ENCODE measurements around the gene CPT1C. TPM values are rescaled to one million over a fixed set of nuclear protein-coding genes. Genes with fewer than 3 reads are reported as not detected.

The CPT1C gene
- total and polyA plus RNA-seq, 2 of the 4 experiments (the other 2 are of a cell fraction), result 14.2 to 56.1 TPM

DNA sequence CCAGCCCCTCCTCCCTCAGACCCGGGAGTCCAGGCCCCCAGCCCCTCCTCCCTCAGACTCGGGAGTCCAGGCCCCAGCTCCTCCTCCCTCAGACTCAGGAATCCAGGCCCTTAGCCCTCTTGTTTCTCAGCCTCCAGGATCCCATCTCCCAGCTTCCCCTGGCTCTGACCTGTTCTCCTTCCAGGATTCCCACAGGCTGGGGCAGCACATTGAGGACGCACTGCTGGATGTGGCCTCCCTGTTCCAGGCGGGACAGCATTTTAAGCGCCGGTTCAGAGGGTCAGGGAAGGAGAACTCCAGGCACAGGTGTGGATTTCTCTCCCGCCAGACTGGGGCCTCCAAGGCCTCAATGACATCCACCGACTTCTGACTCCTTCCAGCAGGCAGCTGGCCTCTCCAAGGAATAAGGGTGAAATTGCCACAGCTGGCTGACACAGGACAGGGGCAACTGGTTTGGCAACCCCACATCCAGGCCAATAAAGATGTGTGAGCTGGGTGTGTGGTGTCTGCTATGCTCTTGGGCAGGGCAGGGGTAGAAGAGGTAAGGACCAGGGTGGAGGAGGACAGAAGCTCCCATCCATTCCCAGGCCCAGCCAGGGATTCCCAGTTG lies 22.4 kb downstream of the CPT1C start:
- H3K4me1 ChIP-seq (ENCODE audit: control insufficient read depth, insufficient read depth, low read length), result peaks cover 2% of the 10 kb centered on the region; the same call in 1 of the 2 replicates
- H4K5ac ChIP-seq (ENCODE audit: low read depth, low read length), result no peak overlapping the region
- H4K8ac ChIP-seq (ENCODE audit: low read depth in 2 of 2, low read length in 2 of 2), result no peak overlapping the region
- H2BK15ac ChIP-seq (ENCODE audit: low read depth, low read length), result no peak overlapping the region
- ATAC-seq (ENCODE audit: low read depth), result no peak
- H3K27ac ChIP-seq (ENCODE audit: insufficient read depth, low read length), result no peak overlapping the region
- H3K4ac ChIP-seq (ENCODE audit: low read depth, low read length), result no peak overlapping the region
- dilution Hi-C loops (cut with HindIII; ENCODE audit: low sequenced_read_pairs, unreplicated experiment) (no loop called here), intact Hi-C loops (cut with micrococcal nuclease) (loop anchor here (10.0 kb wide), 1 partner anchor 101 kb away; the partner anchor contains the start of genes FUZ and MED25), in situ Hi-C loops (cut with MboI; ENCODE audit: low sequenced_read_pairs) (no loop called here)
- H4K91ac ChIP-seq (ENCODE audit: insufficient read depth, low read depth, low read length), result no peak overlapping the region
- H3K4me2 ChIP-seq (ENCODE audit: low read depth, low read length), result no peak overlapping the region
- H3K23ac ChIP-seq (ENCODE audit: low read depth, low read length), result no peak overlapping the region
- no peak overlapping the region for H3K14ac ChIP-seq (replicated peaks; ENCODE audit: low read depth, low read length)
- H3K56ac ChIP-seq (ENCODE audit: extremely low read depth, insufficient read depth, low read length), result no peak overlapping the region
- H2AK9ac ChIP-seq (replicated peaks; ENCODE audit: low read depth, low read length, poor library complexity), result no peak overlapping the region
- H2BK120ac ChIP-seq (ENCODE audit: low read depth, low read length), result no peak overlapping the region
- no peaks in the 10 kb centered on the region for H4K20me1 ChIP-seq (ENCODE audit: insufficient read depth, low read length)
- no peak overlapping the region for H3K9ac ChIP-seq (ENCODE audit: low read depth, low read length)
- DNase-seq, result no peak
- no peaks in the 10 kb centered on the region; a peak in 1 of 4 replicates for H3K79me1 ChIP-seq (ENCODE audit: low read depth in 1 of 2, low read length in 2 of 2)
- ChIA-PET CTCF (no interaction called here), POLR2A (ENCODE audit: unreplicated experiment) (no interaction called here)
- peaks cover 12% of the 10 kb centered on the region; the same call in 1 of the 2 replicates for H3K9me1 ChIP-seq (ENCODE audit: insufficient read depth, low read length)
- H3K27me3 ChIP-seq (ENCODE audit: control insufficient read depth, insufficient read depth, low read length), result no peaks in the 10 kb centered on the region
- no peaks in the 10 kb centered on the region for H3K9me3 ChIP-seq (ENCODE audit: control insufficient read depth, insufficient read depth, low read length)
- WGBS, 2 experiments (ENCODE audit: extremely low coverage in 2 of 2, insufficient read length in 1 of 2), result 100% methylated on average over 2 of the region's 8 CpGs; no CpG with 5 or more reads in 1 of the 2 experiments
- no peak overlapping the region for H3K4me3 ChIP-seq (ENCODE audit: insufficient read depth, low read depth, low read length)
- TF ChIP-seq RFX5 (IDR thresholded peaks at IDR 0.05; ENCODE audit: low read depth, low read length) (no peak), MAZ (IDR thresholded peaks at IDR 0.05; ENCODE audit: borderline replicate concordance, low read depth, low read length) (no peak), NFE2L2 (IDR thresholded peaks at IDR 0.05; ENCODE audit: low read depth, low read length) (no peak), RCOR1 (IDR thresholded peaks at IDR 0.05; ENCODE audit: insufficient replicate concordance, low read length) (no peak), POLR2A (IDR thresholded peaks at IDR 0.05; ENCODE audit: low read depth, low read length) (no peak), SMC3 (IDR thresholded peaks at IDR 0.05; ENCODE audit: low read depth, low read length) (no peak)
- TF ChIP-seq, protein P1, sequence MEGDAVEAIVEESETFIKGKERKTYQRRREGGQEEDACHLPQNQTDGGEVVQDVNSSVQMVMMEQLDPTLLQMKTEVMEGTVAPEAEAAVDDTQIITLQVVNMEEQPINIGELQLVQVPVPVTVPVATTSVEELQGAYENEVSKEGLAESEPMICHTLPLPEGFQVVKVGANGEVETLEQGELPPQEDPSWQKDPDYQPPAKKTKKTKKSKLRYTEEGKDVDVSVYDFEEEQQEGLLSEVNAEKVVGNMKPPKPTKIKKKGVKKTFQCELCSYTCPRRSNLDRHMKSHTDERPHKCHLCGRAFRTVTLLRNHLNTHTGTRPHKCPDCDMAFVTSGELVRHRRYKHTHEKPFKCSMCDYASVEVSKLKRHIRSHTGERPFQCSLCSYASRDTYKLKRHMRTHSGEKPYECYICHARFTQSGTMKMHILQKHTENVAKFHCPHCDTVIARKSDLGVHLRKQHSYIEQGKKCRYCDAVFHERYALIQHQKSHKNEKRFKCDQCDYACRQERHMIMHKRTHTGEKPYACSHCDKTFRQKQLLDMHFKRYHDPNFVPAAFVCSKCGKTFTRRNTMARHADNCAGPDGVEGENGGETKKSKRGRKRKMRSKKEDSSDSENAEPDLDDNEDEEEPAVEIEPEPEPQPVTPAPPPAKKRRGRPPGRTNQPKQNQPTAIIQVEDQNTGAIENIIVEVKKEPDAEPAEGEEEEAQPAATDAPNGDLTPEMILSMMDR (conservative IDR thresholded peaks at IDR 0.05; ENCODE audit: low read depth, low read length), result no peak
- no peak overlapping the region for H2AK5ac ChIP-seq (ENCODE audit: low read depth, low read length)
- H3K18ac ChIP-seq (ENCODE audit: low read depth, low read length), result no peak overlapping the region
- BruUV-seq (replicated peaks), result TSS peak; percentile 37
- no peak overlapping the region for H2AFZ ChIP-seq (replicated peaks; ENCODE audit: low read length, poor library complexity)
- peaks cover 22% of the 10 kb centered on the region for H3K36me3 ChIP-seq (ENCODE audit: control insufficient read depth, insufficient read depth, low read length)
- H2BK5ac ChIP-seq (ENCODE audit: low read depth, low read length, poor library complexity, severe bottlenecking), result no peak overlapping the region
- H2BK20ac ChIP-seq (ENCODE audit: low read depth, low read length), result no peak overlapping the region
